WTC11 (cell line): Measurements from ENCODE around the gene ESYT2.

ENCODE experiments used
- CBFB ChIP-seq: sonication (generic); formaldehyde crosslinking; IDR thresholded peaks from 2 replicates; pipeline ENCODE4 v1.8.1; 2022; ENCODE audit warnings: mild to moderate bottlenecking, low read depth, missing genetic modification reagents
- CTCF ChIP-seq: fragments of 200-600 bp; IDR thresholded peaks from 2 replicates; pipeline ENCODE4 v1.8.0; 2022; ENCODE audit warnings: antibody characterized with exemption
- MYBL2 ChIP-seq: sonication (generic); formaldehyde crosslinking; IDR thresholded peaks from 2 replicates; pipeline ENCODE4 v1.8.1; 2023; ENCODE audit warnings: mild to moderate bottlenecking, moderate library complexity, missing genetic modification reagents
- SMAD3 ChIP-seq: sonication (generic); formaldehyde crosslinking; IDR thresholded peaks from 2 replicates; pipeline ENCODE4 v1.8.0; 2022; ENCODE audit warnings: missing genetic modification reagents, mild to moderate bottlenecking, borderline replicate concordance
- SP1 ChIP-seq: sonication (generic); formaldehyde crosslinking; conservative IDR thresholded peaks from 2 replicates; pipeline ENCODE4 v1.8.1; 2022; ENCODE audit warnings: missing genetic modification reagents

GRCh38 chr7:158746957-158747356 lies 82.4 kb downstream of the ESYT2 start:
- TF ChIP-seq CTCF (no peak), CBFB (CRISPR knock-in tag) (no peak), SP1 (no peak), SMAD3 (CRISPR knock-in tag) (no peak), MYBL2 (CRISPR knock-in tag) (no peak)
